Esophagus muscularis mucosa (tissue), 4 donors: Measurements from ENCODE around the gene CUL5. TPM values are rescaled to one million over a fixed set of nuclear protein-coding genes. Genes with fewer than 3 reads are reported as not detected.

ENCODE experiments used
- DNase-seq: peaks from one replicate; pipeline ENCODE4 v3.0.0-alpha.2; 2017; ENCODE audit errors: extremely low spot score
- H3K27ac ChIP-seq, 4 donors: fragments of 200-600 bp; sonication (generic); replicated peaks in 1 of 4; 1 replicate in 3 of 4; 2 replicates in 1 of 4; pipeline ENCODE4 v1.5.1; 2016 to 2019; ENCODE audit warnings: mild to moderate bottlenecking in 1 of 4
- H3K27me3 ChIP-seq, 4 donors: fragments of 200-600 bp; sonication (generic); one replicate each; pipeline versions ENCODE4 v1.5.1 to v1.6.0; 2016 to 2019
- H3K36me3 ChIP-seq, 4 donors: fragments of 200-600 bp; sonication (generic); one replicate each; pipeline ENCODE4 v1.5.1; 2016 to 2019
- H3K4me1 ChIP-seq, 4 donors: fragments of 200-600 bp; sonication (generic); one replicate each; pipeline ENCODE4 v1.5.1; 2016 to 2019
- H3K4me3 ChIP-seq, 4 donors: fragments of 200-600 bp; sonication (generic); 1 replicate in 2 of 4; 2 replicates in 2 of 4; pipeline ENCODE4 v1.5.1; 2016 to 2019; ENCODE audit warnings: mild to moderate bottlenecking in 4 of 4, moderate library complexity in 1 of 4
- H3K9me3 ChIP-seq, 4 donors: fragments of 200-600 bp; sonication (generic); 1 replicate in 3 of 4; 2 replicates in 1 of 4; pipeline ENCODE4 v1.5.1; 2016 to 2019
- CTCF ChIP-seq, 3 experiments: fragments of 200-600 bp in 2 of 3; fragments of 450-650 bp in 1 of 3; sonication (generic) in 2 of 3; IDR thresholded peaks; one replicate each; pipeline ENCODE4 v1.5.1; 2017 to 2019; ENCODE audit warnings: antibody characterized with exemption in 3 of 3, mild to moderate bottlenecking in 2 of 3, moderate library complexity in 1 of 3
- EP300 ChIP-seq: sonication (generic); formaldehyde crosslinking; IDR thresholded peaks from one replicate; pipeline ENCODE4 v1.6.1; 2017; ENCODE audit warnings: antibody characterized with exemption
- POLR2A ChIP-seq: fragments of 450-650 bp; IDR thresholded peaks from one replicate; pipeline ENCODE4 v1.6.1; 2017; ENCODE audit warnings: antibody characterized with exemption, moderate library complexity, mild to moderate bottlenecking, low read depth
- POLR2AphosphoS5 ChIP-seq, 2 donors: sonication (generic); formaldehyde crosslinking; IDR thresholded peaks; one replicate each; pipeline ENCODE4 v1.6.1; 2017; ENCODE audit warnings: antibody characterized with exemption in 2 of 2
- WGBS: methylation state at CpG from one replicate; pipeline ENCODE4 v1.1.5; 2018; 5-methylcytosine and 5-hydroxymethylcytosine counted together
- intact Hi-C: fragments of 100-400 bp; cut with DNase I; formaldehyde crosslinking; loops from one replicate; pipeline ENCODE4 v1.15.1; 2023
- small RNA-seq, 3 donors: library from RNA; depleted of rRNA; stranded (forward); fragments of <200 nt; gene quantifications; one replicate each; pipeline ENCODE3, GENCODE V24; 2016
- total RNA-seq, 4 donors: library from RNA; depleted of rRNA; stranded (reverse); fragments of >200 nt; gene quantifications; one replicate each; pipeline versions ENCODE4 v1.1.0 to v1.2.1, GENCODE V29; 2016

Gene CUL5
- total RNA-seq, 4 donors from 2014 or later = 23.4 to 28.1 (median 26.3) TPM

GRCh38 chr11:108148556-108148955, 139.9 kb downstream of the CUL5 start:
- intact Hi-C loops = no loop called here
- H3K9me3 ChIP-seq = no peaks in the 10 kb centered on the region
- no peaks in the 10 kb centered on the region for H3K4me1 ChIP-seq
- no peak overlapping the region for H3K4me3 ChIP-seq
- H3K27me3 ChIP-seq = no peaks in the 10 kb centered on the region
- TF ChIP-seq CTCF (IDR thresholded peaks at IDR 0.05) (no peak), POLR2AphosphoS5 (IDR thresholded peaks at IDR 0.05) (no peak), POLR2A (no peak), EP300 (no peak)
- no peak for DNase-seq
- no peak overlapping the region for H3K27ac ChIP-seq
- peaks cover 70 to 100% (median 85%) of the 10 kb centered on the region in 4 donors for H3K36me3 ChIP-seq
- WGBS = 73% methylated on average over 3 of the region's 3 CpGs

- Histone ChIP-seq H3K36me3 (peaks cover 17 to 75% (median 46%) of the 10 kb centered on the region in 4 donors), H3K9me3 (no peaks in the 10 kb centered on the region), H3K4me3 (no peak overlapping the region), H3K4me1 (no peaks in the 10 kb centered on the region), H3K27me3 (no peaks in the 10 kb centered on the region), H3K27ac (no peak overlapping the region)
- WGBS = 76% methylated on average over 2 of the region's 2 CpGs
- TF ChIP-seq POLR2A (no peak), POLR2AphosphoS5 (IDR thresholded peaks at IDR 0.05) (no peak), CTCF (IDR thresholded peaks at IDR 0.05) (no peak), EP300 (no peak)
- intact Hi-C loops = no loop called here
- no peak for DNase-seq
These were observed 145.9 kb downstream of the CUL5 start for GRCh38 chr11:108154591-108154990.

Small RNA genes within 50 kb of the gene (small RNA-seq; reads per million reads assigned to genes)
- gene RF00019 = 0 reads per million in 3 donors

Other genes with a start within 250 kb of the CUL5 start
- 1 to 10 TPM; 2.1 to 4.1 (median 3.9) TPM for gene SLC35F2, start 150.1 kb upstream of the CUL5 start, total RNA-seq
- gene RAB39A, start 80.5 kb upstream of the CUL5 start, total RNA-seq = 1 to 10 TPM in 1 of 4 donors, under 1 TPM in 3; 0.69 to 2.5 (median 0.77) TPM
- gene ACAT1, start 112.7 kb downstream of the CUL5 start, total RNA-seq = 100 to 1,000 TPM in 3 of 4 donors, 10 to 100 TPM in 1; 89.6 to 191 (median 139) TPM
- gene NPAT, start 213.7 kb downstream of the CUL5 start, total RNA-seq = 10 to 100 TPM; 10.4 to 13.7 (median 10.7) TPM
- gene ATM, start 214.2 kb downstream of the CUL5 start, total RNA-seq = 10 to 100 TPM; 28.3 to 73.1 (median 34.1) TPM